ENCODE data around the gene JUN.

Gene JUN

GRCh38 chr1:58755468-58755872, 28.4 kb downstream of the JUN start:
- DNase-seq (ENCODE audit: low read depth), result peak; percentile 99

- no peak for DNase-seq (ENCODE audit: low read depth)
Observed at GRCh38 chr1:58754683-58755467, 29.0 kb downstream of the JUN start.

GRCh38 chr1:58754073-58754613, 29.7 kb downstream of the JUN start:
- no peak for DNase-seq (ENCODE audit: low read depth)

- no peak for DNase-seq (ENCODE audit: low read depth)
Observed at GRCh38 chr1:58753431-58753866, 30.4 kb downstream of the JUN start.

- no peak for DNase-seq (ENCODE audit: low read depth)
Observed at GRCh38 chr1:58749646-58750045, 34.2 kb downstream of the JUN start.

- no peak for DNase-seq (ENCODE audit: low read depth)
Observed at GRCh38 chr1:58748666-58749065, 35.2 kb downstream of the JUN start.

- no peak for DNase-seq (ENCODE audit: low read depth)
Observed at GRCh38 chr1:58746757-58747156, 37.1 kb downstream of the JUN start.

GRCh38 chr1:58746182-58746581, 37.7 kb downstream of the JUN start:
- no peak for DNase-seq (ENCODE audit: low read depth)

- no peak for DNase-seq (ENCODE audit: low read depth)
Observed at GRCh38 chr1:58745666-58746065, 38.2 kb downstream of the JUN start.

GRCh38 chr1:58745117-58745516, 38.7 kb downstream of the JUN start:
- DNase-seq (ENCODE audit: low read depth), result no peak

GRCh38 chr1:58741678-58742553, 41.9 kb downstream of the JUN start:
- no peak for DNase-seq (ENCODE audit: low read depth)

GRCh38 chr1:58739856-58740466, 43.9 kb downstream of the JUN start:
- DNase-seq (ENCODE audit: low read depth), result no peak

- DNase-seq (ENCODE audit: low read depth), result no peak
Observed at GRCh38 chr1:58738876-58739275, 45.0 kb downstream of the JUN start.

GRCh38 chr1:58735586-58735985, 48.3 kb downstream of the JUN start:
- DNase-seq (ENCODE audit: low read depth), result no peak

- no peak for DNase-seq (ENCODE audit: low read depth)
Observed at GRCh38 chr1:58734630-58735029, 49.2 kb downstream of the JUN start.

- DNase-seq (ENCODE audit: low read depth), result no peak
Observed at GRCh38 chr1:58732087-58732775, 51.6 kb downstream of the JUN start.
